HG03097 (cell line): Measurements from ENCODE around the gene CTU2.

Experiments used
- ATAC-seq: cut with Tn5 transposase; IDR thresholded peaks from one replicate; pipeline ENCODE4 v1.9.1; 2021; ENCODE audit not compliant: unreplicated experiment, low FRiP score

CTU2 gene

GRCh38 chr16:88741368-88741767 is 35.1 kb downstream of the CTU2 start:
- no peak for ATAC-seq

GRCh38 chr16:88742896-88743605 is 36.7 kb downstream of the CTU2 start:
- no peak for ATAC-seq

- ATAC-seq: no peak
These were observed 37.6 kb downstream of the CTU2 start for GRCh38 chr16:88743693-88744576.

GRCh38 chr16:88744577-88745521 is 38.5 kb downstream of the CTU2 start:
- no peak for ATAC-seq

DNA sequence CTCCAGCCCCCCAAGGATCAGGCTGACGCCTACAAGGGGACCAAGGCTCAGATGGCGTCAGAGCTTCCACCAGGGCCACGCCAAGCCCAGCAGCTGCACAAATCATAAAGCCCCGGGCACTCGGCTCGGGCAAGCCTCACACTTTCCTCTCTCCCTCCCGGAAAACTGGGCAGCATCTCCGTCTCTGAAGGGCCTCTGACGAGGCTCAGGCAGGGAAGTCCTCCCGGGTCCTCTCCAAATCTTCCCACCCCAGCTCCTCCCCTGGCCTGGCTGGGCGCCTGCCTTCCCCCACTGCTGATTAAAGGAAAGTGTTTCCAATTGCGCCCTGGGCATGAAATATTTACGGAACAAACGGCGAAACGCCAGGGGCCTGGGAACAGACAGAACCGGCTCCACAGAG is 40.2 kb downstream of the CTU2 start:
- ATAC-seq: no peak

GRCh38 chr16:88747588-88748301 is 41.4 kb downstream of the CTU2 start:
- ATAC-seq: no peak

DNA sequence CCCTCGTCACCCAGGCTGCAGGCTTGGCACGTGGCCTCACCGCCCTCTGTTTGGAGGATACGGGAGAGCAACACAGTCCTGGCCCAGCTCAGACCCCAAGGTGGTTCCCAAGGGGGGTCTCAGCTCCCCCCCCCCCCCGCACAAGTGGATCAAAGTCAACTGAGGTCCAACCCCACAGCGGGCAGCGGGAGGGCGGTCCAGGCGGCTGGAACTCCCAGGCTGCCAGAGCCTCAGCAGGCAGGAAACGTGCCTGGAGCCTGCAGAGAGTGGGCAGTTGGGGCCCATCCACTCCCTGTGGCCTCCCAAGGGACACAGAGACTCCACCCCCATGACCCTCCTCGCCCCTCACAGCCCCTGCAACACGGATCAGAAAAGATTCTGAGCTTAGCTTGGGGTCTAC is 42.1 kb downstream of the CTU2 start:
- ATAC-seq: no peak

DNA sequence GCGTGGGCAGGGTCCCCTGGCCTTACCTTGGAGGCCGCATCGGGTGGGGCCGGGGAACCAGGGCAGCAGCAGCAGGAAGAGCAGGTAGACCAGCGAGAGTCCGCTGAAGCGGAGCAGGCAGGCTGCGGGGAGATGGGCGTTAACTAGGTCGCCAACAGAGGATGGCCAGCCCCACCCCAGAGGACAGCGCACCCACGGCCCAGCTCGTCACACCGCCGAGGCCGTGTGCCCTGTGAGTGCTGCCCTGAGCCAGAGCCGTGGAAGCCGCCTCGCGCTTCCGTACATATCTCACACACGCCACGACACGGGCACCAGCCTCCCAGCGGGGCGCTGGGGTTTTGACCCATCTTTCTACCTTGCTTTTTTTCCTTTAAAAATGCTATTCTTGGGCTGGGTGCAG is 43.1 kb downstream of the CTU2 start:
- no peak for ATAC-seq

DNA sequence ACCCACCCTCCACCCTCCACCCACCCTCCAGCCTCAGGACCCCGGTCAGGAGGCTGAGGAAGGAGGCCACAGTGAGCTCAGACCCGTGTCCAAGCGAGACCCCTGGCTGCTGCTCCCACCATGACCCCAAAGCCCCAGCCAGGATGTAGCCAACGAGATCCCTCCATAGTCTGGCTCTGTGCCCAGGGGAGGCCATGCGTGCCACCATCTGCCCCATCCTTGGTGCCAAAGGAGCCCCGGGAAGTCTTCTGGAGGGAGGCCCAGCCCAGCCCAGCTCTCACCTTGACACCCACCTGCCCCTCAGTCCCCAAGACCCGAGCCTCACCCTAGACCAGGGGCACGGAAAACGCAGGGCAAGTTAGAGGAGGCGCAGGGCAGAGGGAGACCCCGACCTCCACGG is 44.6 kb downstream of the CTU2 start:
- no peak for ATAC-seq

DNA sequence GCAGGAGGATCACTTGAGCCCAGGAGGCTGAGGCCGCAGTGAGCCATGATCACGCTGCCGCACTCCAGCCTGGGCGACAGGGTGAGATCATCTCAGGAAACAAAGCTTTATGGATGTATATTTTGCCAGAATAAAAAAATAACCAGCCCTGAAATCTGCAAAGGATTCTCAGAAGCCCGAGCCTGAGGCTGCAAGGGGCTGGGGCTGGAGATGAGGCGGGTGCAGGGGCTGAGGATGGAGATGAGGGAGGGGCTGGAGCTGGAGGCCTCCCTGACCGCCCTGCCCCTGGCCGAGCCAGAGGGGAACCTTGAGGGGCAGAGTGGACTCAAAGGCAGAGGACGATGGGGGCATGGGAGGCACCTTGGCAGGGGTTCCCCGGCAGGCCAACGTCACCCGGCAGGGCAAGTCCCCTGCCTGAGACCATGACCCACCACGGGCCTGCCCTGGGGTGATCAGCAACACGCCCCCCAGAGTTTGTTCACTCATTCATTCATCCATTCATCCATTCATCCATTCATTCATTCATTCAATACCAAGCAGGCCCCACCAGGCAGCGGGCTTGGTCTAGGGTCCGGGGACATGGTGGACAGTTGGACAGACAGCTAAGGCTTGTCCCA is 46.2 kb downstream of the CTU2 start:
- no peak for ATAC-seq

- no peak for ATAC-seq
These were observed 46.9 kb downstream of the CTU2 start for GRCh38 chr16:88753191-88753590.

DNA sequence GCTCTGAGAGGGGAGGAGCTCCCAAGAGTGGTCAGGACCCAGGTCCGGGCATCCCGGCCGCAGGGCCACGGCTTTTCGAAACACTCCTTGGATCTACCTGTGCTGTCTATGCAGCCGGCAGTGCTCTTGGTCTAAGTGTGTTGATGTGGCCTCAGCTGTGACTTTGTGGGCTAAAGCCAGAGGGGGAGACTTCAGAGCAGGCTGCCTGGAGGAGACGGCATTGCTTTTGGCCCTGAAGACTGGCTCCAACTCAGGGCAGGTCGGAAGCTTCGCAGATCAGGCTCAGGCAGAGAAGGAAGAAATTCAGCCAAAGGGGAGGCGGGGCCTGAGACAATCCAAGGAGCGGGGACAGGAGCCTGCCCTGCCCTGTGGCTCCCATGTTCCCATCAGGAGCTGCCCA is 47.3 kb downstream of the CTU2 start:
- no peak for ATAC-seq

- ATAC-seq: no peak
These were observed 48.0 kb downstream of the CTU2 start for GRCh38 chr16:88754109-88754911.

- no peak for ATAC-seq
These were observed 48.8 kb downstream of the CTU2 start for GRCh38 chr16:88754912-88755744.

DNA sequence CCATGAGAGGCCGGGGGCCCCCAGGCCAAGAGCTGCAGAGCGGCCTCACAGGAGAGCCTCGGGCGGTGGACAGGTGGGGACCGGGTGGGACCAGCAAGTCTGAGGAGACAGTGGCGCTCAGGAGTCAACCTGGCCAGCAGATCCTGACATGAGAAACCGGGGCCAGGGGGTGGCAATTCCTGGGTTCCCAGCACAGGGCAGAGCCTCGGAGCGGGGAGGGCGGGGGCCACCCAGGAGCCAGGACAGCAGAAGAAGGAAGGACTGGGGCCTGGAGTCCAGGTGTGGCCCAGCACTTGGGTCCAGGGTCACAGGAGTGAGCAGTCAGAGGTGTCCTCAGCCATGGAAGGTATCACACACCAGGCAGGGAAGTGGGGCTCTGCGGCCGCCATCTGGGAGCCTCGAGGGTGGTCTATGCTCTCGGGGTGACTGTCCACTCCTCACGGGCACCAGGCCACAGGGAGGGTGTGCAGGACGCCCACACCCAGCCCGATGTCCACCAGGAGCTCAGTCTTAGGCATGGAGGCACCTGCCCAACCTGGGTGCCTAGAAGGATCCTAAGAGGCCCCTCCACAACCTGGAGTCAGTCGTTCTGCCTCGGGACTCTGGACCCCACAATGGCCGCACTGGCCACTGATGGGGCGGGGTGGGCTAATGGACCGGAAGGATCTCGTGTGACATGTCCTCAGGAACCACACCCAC is 49.6 kb downstream of the CTU2 start:
- no peak for ATAC-seq

- no peak for ATAC-seq
These were observed 52.1 kb downstream of the CTU2 start for GRCh38 chr16:88758227-88758943.

GRCh38 chr16:88758944-88759244 is 52.6 kb downstream of the CTU2 start:
- no peak for ATAC-seq
